Smooth muscle cell (in vitro differentiated cells): Measurements from ENCODE around the gene OR9A2. TPM values are rescaled to one million over a fixed set of nuclear protein-coding genes. Genes with fewer than 3 reads are reported as not detected.

ENCODE experiments used
- DNase-seq: peaks from one replicate; lab custom pipeline; 2025; ENCODE audit not compliant: unreplicated experiment; lab: John Stamatoyannopoulos, UW
- H2AFZ ChIP-seq: fragments of 200-600 bp; sonication (generic); 2 replicates; pipeline ENCODE4 v1.6.0; 2016; ENCODE audit warnings: antibody characterized with exemption, low read depth, mild to moderate bottlenecking
- H3F3A ChIP-seq: fragments of 200-600 bp; sonication (generic); 2 replicates; pipeline ENCODE4 v1.6.0; 2017; ENCODE audit warnings: antibody characterized with exemption, low read depth
- H3K27ac ChIP-seq: fragments of 200-600 bp; sonication (generic); 2 replicates; pipeline ENCODE4 v1.5.1; 2016; ENCODE audit warnings: low read depth, mild to moderate bottlenecking
- H3K27me3 ChIP-seq: fragments of 200-600 bp; sonication (generic); 2 replicates; pipeline ENCODE4 v1.6.1; 2016; ENCODE audit warnings: low read depth, mild to moderate bottlenecking
- H3K36me3 ChIP-seq: fragments of 200-600 bp; sonication (generic); 2 replicates; pipeline ENCODE4 v1.5.1; 2016; ENCODE audit warnings: low read depth
- H3K4me1 ChIP-seq: fragments of 200-600 bp; sonication (generic); 2 replicates; pipeline ENCODE4 v1.5.1; 2016; ENCODE audit warnings: low read depth
- H3K4me2 ChIP-seq: fragments of 200-600 bp; sonication (generic); 2 replicates; pipeline ENCODE4 v1.6.0; 2016; ENCODE audit warnings: mild to moderate bottlenecking
- H3K4me3 ChIP-seq: fragments of 200-600 bp; sonication (generic); 2 replicates; pipeline ENCODE4 v1.5.1; 2016; ENCODE audit warnings: mild to moderate bottlenecking
- H3K79me2 ChIP-seq: fragments of 200-600 bp; sonication (generic); 2 replicates; pipeline ENCODE4 v1.6.0; 2016; ENCODE audit warnings: low read depth, mild to moderate bottlenecking
- H3K9ac ChIP-seq: fragments of 200-600 bp; sonication (generic); 2 replicates; pipeline ENCODE4 v1.6.0; 2016; ENCODE audit warnings: low read depth
- H3K9me3 ChIP-seq: fragments of 200-600 bp; sonication (generic); replicated peaks from 2 replicates; pipeline ENCODE4 v1.5.1; 2016; ENCODE audit warnings: low read depth
- H4K20me1 ChIP-seq: fragments of 200-600 bp; sonication (generic); 2 replicates; pipeline ENCODE4 v1.6.0; 2016; ENCODE audit warnings: low read depth
- WGBS: methylation state at CpG from one replicate; pipeline ENCODE4 v1.1.7; 2016; ENCODE audit warnings: low lambda C conversion rate; 5-methylcytosine and 5-hydroxymethylcytosine counted together
- polyA plus RNA-seq: library from polyadenylated mRNA; unstranded; fragments of >200 nt; fragmentation: Nextera tagmentation; extraction: Ambion mirVana; gene quantifications from 2 replicates; pipeline ENCODE4 v1.2.1, GENCODE V29; 2016
- total RNA-seq: library from RNA; depleted of rRNA; stranded (reverse); fragments of >200 nt; gene quantifications from 2 replicates; pipeline ENCODE4 v1.2.3, GENCODE V29; 2014
- TF ChIP-seq, protein P1 (sequence below): fragments of 200-600 bp; sonication (generic); IDR thresholded peaks from 2 replicates; pipeline ENCODE4 v1.5.1; 2017; ENCODE audit warnings: borderline replicate concordance, mild to moderate bottlenecking, antibody characterized with exemption; ENCODE audit not compliant: insufficient read depth, poor library complexity, severe bottlenecking

OR9A2 gene, protein sequence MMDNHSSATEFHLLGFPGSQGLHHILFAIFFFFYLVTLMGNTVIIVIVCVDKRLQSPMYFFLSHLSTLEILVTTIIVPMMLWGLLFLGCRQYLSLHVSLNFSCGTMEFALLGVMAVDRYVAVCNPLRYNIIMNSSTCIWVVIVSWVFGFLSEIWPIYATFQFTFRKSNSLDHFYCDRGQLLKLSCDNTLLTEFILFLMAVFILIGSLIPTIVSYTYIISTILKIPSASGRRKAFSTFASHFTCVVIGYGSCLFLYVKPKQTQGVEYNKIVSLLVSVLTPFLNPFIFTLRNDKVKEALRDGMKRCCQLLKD
- total RNA-seq: 0.45 and 0.72 TPM in 2 replicates
- not detected in 2 replicates for polyA plus RNA-seq

- Histone ChIP-seq H3K4me1 (no peaks in the 10 kb centered on the region), H3K27me3 (peaks cover 4% of the 10 kb centered on the region), H3K4me3 (no peak within 1 kb of the TSS), H3K27ac (no peak within 1 kb of the TSS), H3K4me2 (no peak within 1 kb of the TSS), H3F3A (no peaks in the 10 kb centered on the region), H3K79me2 (no peaks in the 10 kb centered on the region), H3K9ac (no peak within 1 kb of the TSS), H3K9me3 (no peaks in the 10 kb centered on the region), H4K20me1 (no peaks in the 10 kb centered on the region), H2AFZ (no peak within 1 kb of the TSS), H3K36me3 (no peaks in the 10 kb centered on the region)
- whole genome bisulfite sequencing: 97% methylated on average over 1 of the region's 1 CpG
- no peak for DNase-seq
- TF ChIP-seq, protein P1, sequence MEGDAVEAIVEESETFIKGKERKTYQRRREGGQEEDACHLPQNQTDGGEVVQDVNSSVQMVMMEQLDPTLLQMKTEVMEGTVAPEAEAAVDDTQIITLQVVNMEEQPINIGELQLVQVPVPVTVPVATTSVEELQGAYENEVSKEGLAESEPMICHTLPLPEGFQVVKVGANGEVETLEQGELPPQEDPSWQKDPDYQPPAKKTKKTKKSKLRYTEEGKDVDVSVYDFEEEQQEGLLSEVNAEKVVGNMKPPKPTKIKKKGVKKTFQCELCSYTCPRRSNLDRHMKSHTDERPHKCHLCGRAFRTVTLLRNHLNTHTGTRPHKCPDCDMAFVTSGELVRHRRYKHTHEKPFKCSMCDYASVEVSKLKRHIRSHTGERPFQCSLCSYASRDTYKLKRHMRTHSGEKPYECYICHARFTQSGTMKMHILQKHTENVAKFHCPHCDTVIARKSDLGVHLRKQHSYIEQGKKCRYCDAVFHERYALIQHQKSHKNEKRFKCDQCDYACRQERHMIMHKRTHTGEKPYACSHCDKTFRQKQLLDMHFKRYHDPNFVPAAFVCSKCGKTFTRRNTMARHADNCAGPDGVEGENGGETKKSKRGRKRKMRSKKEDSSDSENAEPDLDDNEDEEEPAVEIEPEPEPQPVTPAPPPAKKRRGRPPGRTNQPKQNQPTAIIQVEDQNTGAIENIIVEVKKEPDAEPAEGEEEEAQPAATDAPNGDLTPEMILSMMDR: no peak
These were observed at the start of gene OR9A2 for GRCh38 chr7:143027032-143027431. OR9A2 (minus strand) TSS chr7:143027132; CDS start chr7:143027132, 0 bp downstream.

- no peaks in the 10 kb centered on the region for H3K9me3 ChIP-seq
- no peaks in the 10 kb centered on the region for H3F3A ChIP-seq
- H3K9ac ChIP-seq: no peak overlapping the region
- H3K27ac ChIP-seq: no peak overlapping the region
- H3K4me1 ChIP-seq: no peaks in the 10 kb centered on the region
- no peaks in the 10 kb centered on the region for H3K27me3 ChIP-seq
- no peaks in the 10 kb centered on the region for H3K36me3 ChIP-seq
- TF ChIP-seq, protein P1: no peak
- no peak overlapping the region for H3K4me3 ChIP-seq
- no peaks in the 10 kb centered on the region for H3K79me2 ChIP-seq
- H3K4me2 ChIP-seq: no peak overlapping the region
- no peaks in the 10 kb centered on the region for H4K20me1 ChIP-seq
- no peak overlapping the region for H2AFZ ChIP-seq
- no peak for DNase-seq
These were observed 47.2 kb upstream of the OR9A2 start for GRCh38 chr7:143074141-143074540.

DNA sequence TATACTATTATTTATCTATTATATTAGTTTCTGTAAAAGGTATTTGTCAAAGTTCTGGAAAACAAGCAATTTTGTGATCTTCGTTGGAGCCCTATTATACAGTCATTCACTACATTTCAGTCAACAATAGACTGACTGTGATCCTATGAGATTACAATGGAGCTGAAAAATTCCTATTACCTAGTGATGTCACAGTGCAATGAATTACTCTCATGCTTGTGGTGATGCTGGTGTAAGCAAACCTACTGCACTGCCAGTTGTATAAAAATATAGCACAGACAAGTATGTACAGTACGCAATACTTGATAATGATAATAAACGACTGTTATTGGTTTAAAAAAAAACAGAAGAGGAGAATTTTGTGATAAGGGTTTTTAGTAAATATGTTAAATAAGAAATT, 46.6 kb upstream of the OR9A2 start:
- WGBS: 82% methylated on average over 3 of the region's 3 CpGs
- TF ChIP-seq, protein P1: no peak
- Histone ChIP-seq H3K9ac (no peak overlapping the region), H3K27ac (no peak overlapping the region), H3F3A (no peaks in the 10 kb centered on the region), H3K4me1 (no peaks in the 10 kb centered on the region), H3K9me3 (no peaks in the 10 kb centered on the region), H3K27me3 (no peaks in the 10 kb centered on the region), H3K79me2 (no peaks in the 10 kb centered on the region), H4K20me1 (no peaks in the 10 kb centered on the region), H3K4me2 (no peak overlapping the region), H3K36me3 (no peaks in the 10 kb centered on the region), H2AFZ (no peak overlapping the region), H3K4me3 (no peak overlapping the region)
- DNase-seq: no peak

DNA sequence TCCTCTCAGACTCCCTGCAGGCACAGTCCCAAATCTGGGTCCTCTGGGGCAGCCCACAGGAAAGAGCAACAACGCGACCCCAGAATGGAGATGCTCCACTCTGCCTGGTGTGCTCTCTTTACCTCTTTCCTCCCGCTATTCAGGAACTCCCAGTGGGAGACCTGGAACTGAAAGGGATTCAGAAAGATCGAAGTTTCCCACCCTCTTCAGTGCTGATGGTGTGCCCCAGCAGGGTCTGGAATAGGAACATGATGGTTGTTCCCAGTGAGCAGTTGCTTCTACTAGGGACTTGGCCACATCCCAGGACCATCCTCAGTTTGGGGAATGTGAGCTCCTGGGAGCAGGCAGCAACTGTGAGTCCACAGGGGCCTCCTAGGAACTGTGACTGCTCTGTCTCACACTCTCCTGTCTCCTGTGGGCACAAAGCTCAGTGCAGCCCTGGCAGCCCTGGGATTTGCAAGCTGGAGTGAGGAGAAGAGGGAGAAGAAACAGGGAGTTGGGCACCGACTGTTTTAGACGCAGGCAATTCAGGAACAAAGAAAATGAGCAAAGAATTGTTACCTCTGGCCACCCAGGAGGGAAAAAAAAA, 43.1 kb upstream of the OR9A2 start:
- no peak overlapping the region for H3K4me2 ChIP-seq
- no peak overlapping the region for H2AFZ ChIP-seq
- WGBS: 70% methylated on average over 6 of the region's 6 CpGs
- no peak overlapping the region for H3K9ac ChIP-seq
- DNase-seq: no peak
- H3K27me3 ChIP-seq: no peaks in the 10 kb centered on the region
- TF ChIP-seq, protein P1: no peak
- H3K4me3 ChIP-seq: no peak overlapping the region
- no peaks in the 10 kb centered on the region for H3K4me1 ChIP-seq
- no peaks in the 10 kb centered on the region for H4K20me1 ChIP-seq
- no peaks in the 10 kb centered on the region for H3K79me2 ChIP-seq
- H3F3A ChIP-seq: no peaks in the 10 kb centered on the region
- no peak overlapping the region for H3K27ac ChIP-seq
- H3K9me3 ChIP-seq: no peaks in the 10 kb centered on the region
- H3K36me3 ChIP-seq: no peaks in the 10 kb centered on the region
